Measurements from ENCODE around the gene IDNK.

IDNK gene

DNA sequence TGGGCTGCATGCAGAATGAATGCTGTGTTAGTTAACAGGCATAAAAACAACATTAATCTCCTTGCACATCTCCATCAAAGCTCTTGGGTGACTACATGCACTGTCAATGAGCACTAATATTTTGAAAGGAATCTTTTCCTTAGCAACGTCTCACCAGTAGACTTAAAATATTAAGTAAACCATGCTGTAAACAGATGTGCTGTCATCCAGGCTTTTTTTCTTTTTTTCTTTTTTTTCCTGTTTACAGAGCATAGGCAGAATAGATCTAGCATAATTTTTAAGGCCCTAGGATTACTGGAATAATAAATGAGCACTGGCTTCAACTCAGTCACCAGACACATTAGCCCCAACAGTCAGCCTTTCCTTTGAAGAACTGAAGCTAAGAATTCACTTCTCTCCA lies 48.5 kb downstream of the IDNK start:
- peaks cover 0 to under 1% (median 0%) of the 10 kb centered on the region in 4 experiments for H3K4me1 ChIP-seq (ENCODE audit: control extremely low read depth in 1 of 4, control insufficient read depth in 4 of 4, insufficient read depth in 4 of 4, low read length in 3 of 4)
- CTCF ChIA-PET = interaction anchor here (1.1 to 1.7 kb wide), 3 partner anchors 9 to 25 kb away, joined by 3 to 4 read pairs (median 4); no protein-coding TSS in a partner anchor
- POLR2A ChIA-PET = no interaction called here
- no peaks in the 10 kb centered on the region for H3K9me3 ChIP-seq (ENCODE audit: control extremely low read depth in 1 of 5, control insufficient read depth in 4 of 5, insufficient read depth in 2 of 5, low read depth in 1 of 5, low read length in 4 of 5)
- DNase-seq = no peak
- H3K4me3 ChIP-seq (ENCODE audit: control insufficient read depth in 1 of 7, extremely low read depth in 1 of 7, insufficient read depth in 4 of 7, low read depth in 2 of 7, low read length in 6 of 7) = no peak overlapping the region
- no peak overlapping the region for H3K27ac ChIP-seq (ENCODE audit: insufficient read depth in 1 of 2, low read depth in 1 of 2, low read length in 2 of 2, poor library complexity in 1 of 2, severe bottlenecking in 2 of 2)
- peaks cover 29 to 66% (median 46%) of the 10 kb centered on the region in 4 experiments for H3K36me3 ChIP-seq (ENCODE audit: control insufficient read depth in 4 of 4, insufficient read depth in 4 of 4, low read length in 3 of 4)
- 100% methylated on average over 1 of the region's 1 CpG for WGBS (ENCODE audit: insufficient coverage)
- no peaks in the 10 kb centered on the region for H3K27me3 ChIP-seq (replicated peaks in 2 of 5; ENCODE audit: control insufficient read depth in 4 of 5, insufficient read depth in 5 of 5, low read length in 4 of 5)

GRCh38 chr9:83675466-83675865 lies 52.5 kb downstream of the IDNK start:
- Histone ChIP-seq H3K27me3 (replicated peaks in 2 of 5; ENCODE audit: control insufficient read depth in 4 of 5, insufficient read depth in 5 of 5, low read length in 4 of 5) (no peaks in the 10 kb centered on the region), H3K9me3 (ENCODE audit: control extremely low read depth in 1 of 5, control insufficient read depth in 4 of 5, insufficient read depth in 2 of 5, low read depth in 1 of 5, low read length in 4 of 5) (no peaks in the 10 kb centered on the region), H3K27ac (ENCODE audit: insufficient read depth in 1 of 2, low read depth in 1 of 2, low read length in 2 of 2, poor library complexity in 1 of 2, severe bottlenecking in 2 of 2) (no peak overlapping the region), H3K4me3 (ENCODE audit: control insufficient read depth in 1 of 7, extremely low read depth in 1 of 7, insufficient read depth in 4 of 7, low read depth in 2 of 7, low read length in 6 of 7) (no peak overlapping the region), H3K36me3 (ENCODE audit: control insufficient read depth in 4 of 4, insufficient read depth in 4 of 4, low read length in 3 of 4) (peaks cover 33 to 87% (median 50%) of the 10 kb centered on the region in 4 experiments), H3K4me1 (ENCODE audit: control extremely low read depth in 1 of 4, control insufficient read depth in 4 of 4, insufficient read depth in 4 of 4, low read length in 3 of 4) (no peaks in the 10 kb centered on the region)
- CTCF ChIA-PET = interaction anchor here (0.6 kb wide), 1 partner anchor 22 kb away, joined by 3 read pairs; no protein-coding TSS in a partner anchor
- WGBS (ENCODE audit: insufficient coverage) = no CpG with 5 or more reads among the region's 1 CpG
- DNase-seq = no peak
- POLR2A ChIA-PET = no interaction called here

GRCh38 chr9:83677596-83677995 lies 54.7 kb downstream of the IDNK start:
- no CpG with 5 or more reads among the region's 3 CpGs for WGBS (ENCODE audit: insufficient coverage)
- ChIA-PET CTCF (interaction anchor here (1.9 kb wide), 1 partner anchor 31 kb away, joined by 6 read pairs; the partner anchor contains the start of gene UBQLN1), POLR2A (interaction anchor here (0.6 kb wide), 1 partner anchor 14 kb away, joined by 3 read pairs; no protein-coding TSS in a partner anchor)
- H3K4me3 ChIP-seq (ENCODE audit: control insufficient read depth in 1 of 7, extremely low read depth in 1 of 7, insufficient read depth in 4 of 7, low read depth in 2 of 7, low read length in 6 of 7) = no peak overlapping the region
- no peak for DNase-seq
- H3K27me3 ChIP-seq (replicated peaks in 2 of 5; ENCODE audit: control insufficient read depth in 4 of 5, insufficient read depth in 5 of 5, low read length in 4 of 5) = no peaks in the 10 kb centered on the region
- peaks cover 24 to 83% (median 50%) of the 10 kb centered on the region in 4 experiments for H3K36me3 ChIP-seq (ENCODE audit: control insufficient read depth in 4 of 4, insufficient read depth in 4 of 4, low read length in 3 of 4)
- no peak overlapping the region for H3K27ac ChIP-seq (ENCODE audit: insufficient read depth in 1 of 2, low read depth in 1 of 2, low read length in 2 of 2, poor library complexity in 1 of 2, severe bottlenecking in 2 of 2)
- no peaks in the 10 kb centered on the region for H3K9me3 ChIP-seq (ENCODE audit: control extremely low read depth in 1 of 5, control insufficient read depth in 4 of 5, insufficient read depth in 2 of 5, low read depth in 1 of 5, low read length in 4 of 5)
- H3K4me1 ChIP-seq (ENCODE audit: control extremely low read depth in 1 of 4, control insufficient read depth in 4 of 4, insufficient read depth in 4 of 4, low read length in 3 of 4) = no peaks in the 10 kb centered on the region

DNA sequence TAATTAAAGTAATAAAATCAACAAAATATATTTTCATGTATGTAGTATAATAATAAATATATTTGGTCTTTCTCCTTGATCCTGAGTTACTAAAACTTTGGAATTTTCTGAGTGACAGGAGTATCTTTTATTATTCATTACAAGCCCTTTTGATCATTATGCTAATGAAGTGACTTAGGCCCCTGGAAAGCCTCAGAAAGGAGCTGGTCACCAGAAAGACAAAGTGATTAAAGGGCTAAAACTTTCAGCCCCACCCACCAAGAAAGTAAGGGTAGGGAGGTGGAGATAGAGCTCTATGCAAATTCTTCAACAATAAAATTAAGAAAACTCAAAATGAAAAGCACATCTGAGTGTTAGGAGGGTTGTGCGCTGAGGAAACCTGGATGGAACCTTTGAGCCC lies 57.3 kb downstream of the IDNK start:
- H3K27ac ChIP-seq (ENCODE audit: insufficient read depth in 1 of 2, low read depth in 1 of 2, low read length in 2 of 2, poor library complexity in 1 of 2, severe bottlenecking in 2 of 2) = no peak overlapping the region
- H3K4me1 ChIP-seq (ENCODE audit: control extremely low read depth in 1 of 4, control insufficient read depth in 4 of 4, insufficient read depth in 4 of 4, low read length in 3 of 4) = no peaks in the 10 kb centered on the region
- ChIA-PET CTCF (interaction anchor here (1.0 to 1.5 kb wide), 2 partner anchors 9 to 28 kb away, joined by 4 to 7 read pairs; partner anchors contain the start of gene UBQLN1), POLR2A (no interaction called here)
- no peak overlapping the region for H3K4me3 ChIP-seq (ENCODE audit: control insufficient read depth in 1 of 7, extremely low read depth in 1 of 7, insufficient read depth in 4 of 7, low read depth in 2 of 7, low read length in 6 of 7)
- WGBS (ENCODE audit: insufficient coverage) = 100% methylated on average over 1 of the region's 1 CpG
- no peaks in the 10 kb centered on the region for H3K27me3 ChIP-seq (replicated peaks in 2 of 5; ENCODE audit: control insufficient read depth in 4 of 5, insufficient read depth in 5 of 5, low read length in 4 of 5)
- DNase-seq = no peak
- no peaks in the 10 kb centered on the region for H3K9me3 ChIP-seq (ENCODE audit: control extremely low read depth in 1 of 5, control insufficient read depth in 4 of 5, insufficient read depth in 2 of 5, low read depth in 1 of 5, low read length in 4 of 5)
- peaks cover 21 to 62% (median 40%) of the 10 kb centered on the region in 4 experiments for H3K36me3 ChIP-seq (ENCODE audit: control insufficient read depth in 4 of 4, insufficient read depth in 4 of 4, low read length in 3 of 4)

DNA sequence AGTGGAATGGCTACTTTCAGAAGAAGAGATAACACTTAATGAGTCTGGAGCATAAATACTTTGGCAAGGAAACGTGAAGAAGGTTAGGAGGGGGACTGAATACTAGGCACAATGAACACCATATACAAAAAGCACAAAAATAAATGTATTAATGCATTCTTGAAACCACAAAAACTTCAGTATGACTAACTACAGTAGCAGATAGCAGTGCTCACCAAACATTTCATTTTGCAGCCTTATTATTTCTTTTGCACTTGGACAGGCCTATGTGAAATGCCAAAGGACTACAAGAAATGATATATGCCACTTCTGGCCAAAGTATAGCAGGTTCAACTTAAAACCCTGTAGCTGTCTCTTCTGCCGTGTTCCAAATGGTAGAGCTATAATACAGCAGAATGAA lies 58.5 kb downstream of the IDNK start:
- POLR2A ChIA-PET = no interaction called here
- no peaks in the 10 kb centered on the region for H3K9me3 ChIP-seq (ENCODE audit: control extremely low read depth in 1 of 5, control insufficient read depth in 4 of 5, insufficient read depth in 2 of 5, low read depth in 1 of 5, low read length in 4 of 5)
- no peak overlapping the region for H3K4me3 ChIP-seq (ENCODE audit: control insufficient read depth in 1 of 7, extremely low read depth in 1 of 7, insufficient read depth in 4 of 7, low read depth in 2 of 7, low read length in 6 of 7)
- H3K4me1 ChIP-seq (ENCODE audit: control extremely low read depth in 1 of 4, control insufficient read depth in 4 of 4, insufficient read depth in 4 of 4, low read length in 3 of 4) = no peaks in the 10 kb centered on the region
- CTCF ChIA-PET = interaction anchor here (0.7 to 1.8 kb wide), 5 partner anchors 8 to 19 kb away, joined by 3 to 6 read pairs (median 3); no protein-coding TSS in a partner anchor
- no peaks in the 10 kb centered on the region for H3K27me3 ChIP-seq (replicated peaks in 2 of 5; ENCODE audit: control insufficient read depth in 4 of 5, insufficient read depth in 5 of 5, low read length in 4 of 5)
- WGBS (ENCODE audit: insufficient coverage) = no CpG with 5 or more reads among the region's 2 CpGs
- no peak for DNase-seq
- peaks cover 19 to 50% (median 37%) of the 10 kb centered on the region in 4 experiments for H3K36me3 ChIP-seq (ENCODE audit: control insufficient read depth in 4 of 4, insufficient read depth in 4 of 4, low read length in 3 of 4)
- no peak overlapping the region for H3K27ac ChIP-seq (ENCODE audit: insufficient read depth in 1 of 2, low read depth in 1 of 2, low read length in 2 of 2, poor library complexity in 1 of 2, severe bottlenecking in 2 of 2)

GRCh38 chr9:83688921-83689320 lies 66.0 kb downstream of the IDNK start:
- 83% methylated on average over 2 of the region's 3 CpGs for WGBS (ENCODE audit: insufficient coverage)
- H3K27me3 ChIP-seq (replicated peaks in 2 of 5; ENCODE audit: control insufficient read depth in 4 of 5, insufficient read depth in 5 of 5, low read length in 4 of 5) = no peaks in the 10 kb centered on the region

GRCh38 chr9:83691492-83691891 lies 68.5 kb downstream of the IDNK start:
- no peak for DNase-seq
- Histone ChIP-seq H3K4me1 (ENCODE audit: control extremely low read depth in 1 of 4, control insufficient read depth in 4 of 4, insufficient read depth in 4 of 4, low read length in 3 of 4) (no peaks in the 10 kb centered on the region), H3K27ac (ENCODE audit: insufficient read depth in 1 of 2, low read depth in 1 of 2, low read length in 2 of 2, poor library complexity in 1 of 2, severe bottlenecking in 2 of 2) (no peak overlapping the region), H3K9me3 (ENCODE audit: control extremely low read depth in 1 of 5, control insufficient read depth in 4 of 5, insufficient read depth in 2 of 5, low read depth in 1 of 5, low read length in 4 of 5) (no peaks in the 10 kb centered on the region), H3K4me3 (ENCODE audit: control insufficient read depth in 1 of 7, extremely low read depth in 1 of 7, insufficient read depth in 4 of 7, low read depth in 2 of 7, low read length in 6 of 7) (no peak overlapping the region), H3K27me3 (replicated peaks in 2 of 5; ENCODE audit: control insufficient read depth in 4 of 5, insufficient read depth in 5 of 5, low read length in 4 of 5) (no peaks in the 10 kb centered on the region), H3K36me3 (ENCODE audit: control insufficient read depth in 4 of 4, insufficient read depth in 4 of 4, low read length in 3 of 4) (peaks cover 0 to 4% (median 2%) of the 10 kb centered on the region in 4 experiments)
- ChIA-PET CTCF (interaction anchor here (1.3 to 3.0 kb wide), 3 partner anchors 17 to 35 kb away, joined by 3 to 13 read pairs (median 3); partner anchors contain the start of gene UBQLN1), POLR2A (no interaction called here)
- WGBS (ENCODE audit: insufficient coverage) = 100% methylated on average over 1 of the region's 3 CpGs

More at GRCh38 chr9:83688921-83689320, 66.0 kb downstream of the IDNK start:
- no peaks in the 10 kb centered on the region for H3K4me1 ChIP-seq (ENCODE audit: control extremely low read depth in 1 of 4, control insufficient read depth in 4 of 4, insufficient read depth in 4 of 4, low read length in 3 of 4)
- H3K9me3 ChIP-seq (ENCODE audit: control extremely low read depth in 1 of 5, control insufficient read depth in 4 of 5, insufficient read depth in 2 of 5, low read depth in 1 of 5, low read length in 4 of 5) = no peaks in the 10 kb centered on the region
- POLR2A ChIA-PET = interaction anchor here (1.1 kb wide), 1 partner anchor 19 kb away, joined by 4 read pairs; the partner anchor contains the start of gene UBQLN1
- peaks cover 0 to 7% (median 4%) of the 10 kb centered on the region in 4 experiments for H3K36me3 ChIP-seq (ENCODE audit: control insufficient read depth in 4 of 4, insufficient read depth in 4 of 4, low read length in 3 of 4)
- DNase-seq = no peak
- CTCF ChIA-PET = interaction anchor here (0.5 to 2.0 kb wide), 6 partner anchors 8 to 88 kb away, joined by 3 to 4 read pairs (median 3); partner anchors contain the start of gene UBQLN1
- H3K4me3 ChIP-seq (ENCODE audit: control insufficient read depth in 1 of 7, extremely low read depth in 1 of 7, insufficient read depth in 4 of 7, low read depth in 2 of 7, low read length in 6 of 7) = no peak overlapping the region
- H3K27ac ChIP-seq (ENCODE audit: insufficient read depth in 1 of 2, low read depth in 1 of 2, low read length in 2 of 2, poor library complexity in 1 of 2, severe bottlenecking in 2 of 2) = no peak overlapping the region
